ENCODE measurements around the gene WASHC4. TPM values are rescaled to one million over a fixed set of nuclear protein-coding genes. Genes with fewer than 3 reads are reported as not detected.

The WASHC4 gene
- total and polyA plus RNA-seq, 10 of the 15 experiments (the other 5 are each of a cell fraction or from before 2014, with no cell fraction given): 16.0 to 50.6 (median 34.0) TPM

DNA sequence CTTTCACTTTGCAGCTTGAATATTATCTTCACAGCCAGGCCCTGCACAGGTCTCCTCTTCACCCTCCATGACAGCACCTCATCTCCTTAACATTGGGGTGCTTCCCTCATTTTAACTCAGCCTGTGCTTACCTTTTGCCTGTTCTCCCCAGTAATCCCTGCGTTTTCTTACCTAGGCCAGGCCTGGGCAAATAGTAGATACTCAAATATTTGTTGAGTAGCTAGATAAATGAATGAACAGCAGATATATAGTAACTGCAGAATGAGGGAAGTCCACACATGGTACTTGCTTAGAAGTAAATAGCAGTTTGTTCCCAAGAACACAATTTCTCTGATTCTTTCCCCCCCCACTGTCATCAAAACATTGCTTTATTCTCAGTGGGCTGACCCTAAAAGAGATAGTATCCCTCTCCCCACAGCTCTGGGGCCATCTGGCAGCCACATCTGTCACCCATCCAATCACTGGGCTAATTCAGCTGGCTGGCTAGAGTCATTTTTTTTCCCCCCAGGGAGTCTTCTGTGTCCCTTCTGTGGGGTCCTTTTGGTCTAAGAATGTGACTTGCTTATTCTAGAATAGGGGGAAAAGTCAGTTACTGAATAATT is 85.2 kb downstream of the WASHC4 start:
- Histone ChIP-seq H4K20me1 (ENCODE audit: control insufficient read depth, insufficient read depth) (no peaks in the 10 kb centered on the region), H3K4me3 (no peak overlapping the region), H3K27ac (ENCODE audit: control insufficient read depth, insufficient read depth) (no peak overlapping the region), H3K36me3 (ENCODE audit: control insufficient read depth in 2 of 2, insufficient read depth in 2 of 2, low read length in 1 of 2) (peaks cover 4 to 18% of the 10 kb centered on the region in 2 experiments), H3K4me1 (ENCODE audit: control insufficient read depth, insufficient read depth, low read length) (no peaks in the 10 kb centered on the region), H3K9me3 (replicated peaks; ENCODE audit: control insufficient read depth, insufficient read depth, low read length) (no peaks in the 10 kb centered on the region), H3K79me2 (ENCODE audit: control insufficient read depth, insufficient read depth, low read length) (no peaks in the 10 kb centered on the region), H3K4me2 (ENCODE audit: control insufficient read depth, insufficient read depth) (no peak overlapping the region), H3K9ac (ENCODE audit: control insufficient read depth, insufficient read depth, low read length) (no peak overlapping the region), H2AFZ (ENCODE audit: control insufficient read depth, low read depth, low read length) (no peak overlapping the region), H3K27me3 (replicated peaks in 1 of 2; ENCODE audit: control insufficient read depth in 2 of 2, insufficient read depth in 2 of 2, low read length in 1 of 2) (no peaks in the 10 kb centered on the region)
- BruUV-seq (replicated peaks): no TSS peak
- POLR2A ChIA-PET: no interaction called here
- CTCF ChIA-PET: no interaction called here
- 96% methylated on average over 1 of the region's 1 CpG for WGBS (ENCODE audit: insufficient coverage, insufficient replicate concordance, low lambda C conversion rate, missing lambda C conversion rate)
- TF ChIP-seq MEF2B (IDR thresholded peaks at IDR 0.05; ENCODE audit: partially characterized antibody, poor library complexity, severe bottlenecking): no peak
- no peak for TF ChIP-seq JUNB (IDR thresholded peaks at IDR 0.05)
- no peak for TF ChIP-seq NRF1 (conservative IDR thresholded peaks at IDR 0.05; ENCODE audit: low read depth, low read length)
- no peak for TF ChIP-seq HCFC1 (IDR thresholded peaks at IDR 0.05; ENCODE audit: low read length)
- TF ChIP-seq, protein P1, sequence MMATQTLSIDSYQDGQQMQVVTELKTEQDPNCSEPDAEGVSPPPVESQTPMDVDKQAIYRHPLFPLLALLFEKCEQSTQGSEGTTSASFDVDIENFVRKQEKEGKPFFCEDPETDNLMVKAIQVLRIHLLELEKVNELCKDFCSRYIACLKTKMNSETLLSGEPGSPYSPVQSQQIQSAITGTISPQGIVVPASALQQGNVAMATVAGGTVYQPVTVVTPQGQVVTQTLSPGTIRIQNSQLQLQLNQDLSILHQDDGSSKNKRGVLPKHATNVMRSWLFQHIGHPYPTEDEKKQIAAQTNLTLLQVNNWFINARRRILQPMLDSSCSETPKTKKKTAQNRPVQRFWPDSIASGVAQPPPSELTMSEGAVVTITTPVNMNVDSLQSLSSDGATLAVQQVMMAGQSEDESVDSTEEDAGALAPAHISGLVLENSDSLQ (IDR thresholded peaks at IDR 0.05): no peak
- no peak for TF ChIP-seq BRCA1 (IDR thresholded peaks at IDR 0.05; ENCODE audit: low read depth, low read length)
- FAIRE-seq (no peak), DNase-seq (ENCODE audit: low read depth, low spot score) (no peak), ATAC-seq (no peak)
- in situ Hi-C loops (cut with MboI): no loop called here
- RAD21 ChIA-PET (ENCODE audit: unreplicated experiment): no interaction called here
- SMC1A ChIA-PET (ENCODE audit: uncharacterized antibody, unreplicated experiment): interaction anchor here (1.2 kb wide), 1 partner anchor 13 kb away, joined by 3 read pairs; no protein-coding TSS in a partner anchor
- intact Hi-C loops (cut with micrococcal nuclease; ENCODE audit: unreplicated experiment): no loop called here

GRCh38 chr12:105194947-105195346 is 87.4 kb downstream of the WASHC4 start:
- no peak overlapping the region for H3K4me2 ChIP-seq (ENCODE audit: control insufficient read depth, insufficient read depth)
- H3K27me3 ChIP-seq (replicated peaks in 1 of 2; ENCODE audit: control insufficient read depth in 2 of 2, insufficient read depth in 2 of 2, low read length in 1 of 2): no peaks in the 10 kb centered on the region
- no peaks in the 10 kb centered on the region for H3K79me2 ChIP-seq (ENCODE audit: control insufficient read depth, insufficient read depth, low read length)
- ATAC-seq: no peak
- H3K4me3 ChIP-seq: no peak overlapping the region
- intact Hi-C loops (cut with micrococcal nuclease; ENCODE audit: unreplicated experiment): no loop called here
- POLR2A ChIA-PET: no interaction called here
- H3K9ac ChIP-seq (ENCODE audit: control insufficient read depth, insufficient read depth, low read length): no peak overlapping the region
- no peak for DNase-seq (ENCODE audit: low read depth, low spot score)
- no peaks in the 10 kb centered on the region for H3K9me3 ChIP-seq (replicated peaks; ENCODE audit: control insufficient read depth, insufficient read depth, low read length)
- H4K20me1 ChIP-seq (ENCODE audit: control insufficient read depth, insufficient read depth): no peaks in the 10 kb centered on the region
- CTCF ChIA-PET: no interaction called here
- 96% methylated on average over 6 of the region's 6 CpGs for WGBS (ENCODE audit: insufficient coverage, insufficient replicate concordance, low lambda C conversion rate, missing lambda C conversion rate)
- SMC1A ChIA-PET (ENCODE audit: uncharacterized antibody, unreplicated experiment): no interaction called here
- peaks cover 2 to 10% of the 10 kb centered on the region in 2 experiments for H3K36me3 ChIP-seq (ENCODE audit: control insufficient read depth in 2 of 2, insufficient read depth in 2 of 2, low read length in 1 of 2)
- no peak for FAIRE-seq
- H3K27ac ChIP-seq (ENCODE audit: control insufficient read depth, insufficient read depth): no peak overlapping the region
- no peaks in the 10 kb centered on the region for H3K4me1 ChIP-seq (ENCODE audit: control insufficient read depth, insufficient read depth, low read length)
- RAD21 ChIA-PET (ENCODE audit: unreplicated experiment): no interaction called here
- no TSS peak for BruUV-seq (replicated peaks)
- H2AFZ ChIP-seq (ENCODE audit: control insufficient read depth, low read depth, low read length): no peak overlapping the region
- in situ Hi-C loops (cut with MboI): no loop called here
- TF ChIP-seq HDAC6 (IDR thresholded peaks at IDR 0.05; ENCODE audit: unreplicated experiment) (no peak), TAF1 (IDR thresholded peaks at IDR 0.05; ENCODE audit: borderline replicate concordance, low read depth, low read length) (no peak), MAX (IDR thresholded peaks at IDR 0.05; ENCODE audit: low read depth, low read length) (no peak), MYB (IDR thresholded peaks at IDR 0.05; ENCODE audit: borderline replicate concordance, low read depth, low read length) (no peak), ASH2L (IDR thresholded peaks at IDR 0.05; ENCODE audit: borderline replicate concordance, low read depth) (no peak), LARP7 (IDR thresholded peaks at IDR 0.05) (no peak), NFIC (IDR thresholded peaks at IDR 0.05; ENCODE audit: low read depth, low read length) (no peak), ESRRA (IDR thresholded peaks at IDR 0.05; ENCODE audit: low read length) (no peak), MLLT1 (IDR thresholded peaks at IDR 0.05) (no peak), FOS (IDR thresholded peaks at IDR 0.05; ENCODE audit: borderline replicate concordance, extremely low read depth, insufficient read length) (no peak), NR2F1 (conservative IDR thresholded peaks at IDR 0.05) (no peak)
